LNCaP clone FGC (cell line): ENCODE data around the gene HTT.

Experiments
- DNase-seq: peaks from one replicate; pipeline ENCODE4 v3.0.0-alpha.2; 2011; ENCODE audit warnings: low read depth
- H3K4me3 ChIP-seq: 2 replicates; pipeline ENCODE4 v1.5.1; 2011; ENCODE audit warnings: mild to moderate bottlenecking, low read depth, low read length, control low read depth
- TF ChIP-seq, protein P1 (sequence below): IDR thresholded peaks from 2 replicates; pipeline ENCODE4 v1.5.1; 2012; ENCODE audit warnings: mild to moderate bottlenecking; ENCODE audit not compliant: control insufficient read depth, insufficient read depth; ENCODE audit errors: extremely low read depth

HTT gene

DNA sequence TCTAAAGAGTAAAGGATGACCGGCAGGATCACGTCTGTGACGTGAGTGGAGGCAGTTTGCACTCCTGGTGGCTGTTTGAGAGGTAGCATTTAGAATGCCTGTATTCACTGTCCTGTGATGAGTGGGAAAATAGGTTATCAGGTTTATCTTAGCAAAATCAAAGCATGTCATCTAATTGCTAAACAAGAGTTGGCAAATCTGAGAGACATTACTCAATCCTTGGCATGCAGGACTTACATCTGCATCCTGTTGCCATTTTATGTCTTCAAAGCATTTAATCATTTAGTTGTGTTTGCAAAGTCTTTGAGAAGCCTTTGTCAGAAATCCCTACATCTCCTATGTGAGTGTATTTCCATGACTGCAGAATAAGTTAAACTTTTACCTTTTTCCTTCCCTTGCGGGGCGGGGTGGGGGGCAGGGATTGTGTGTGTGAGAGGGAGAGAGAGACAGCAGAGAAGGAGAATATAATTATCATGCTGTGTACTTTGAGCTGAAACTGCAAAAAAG lies 133.1 kb downstream of the HTT start:
- DNase-seq, result no peak
- TF ChIP-seq, protein P1, sequence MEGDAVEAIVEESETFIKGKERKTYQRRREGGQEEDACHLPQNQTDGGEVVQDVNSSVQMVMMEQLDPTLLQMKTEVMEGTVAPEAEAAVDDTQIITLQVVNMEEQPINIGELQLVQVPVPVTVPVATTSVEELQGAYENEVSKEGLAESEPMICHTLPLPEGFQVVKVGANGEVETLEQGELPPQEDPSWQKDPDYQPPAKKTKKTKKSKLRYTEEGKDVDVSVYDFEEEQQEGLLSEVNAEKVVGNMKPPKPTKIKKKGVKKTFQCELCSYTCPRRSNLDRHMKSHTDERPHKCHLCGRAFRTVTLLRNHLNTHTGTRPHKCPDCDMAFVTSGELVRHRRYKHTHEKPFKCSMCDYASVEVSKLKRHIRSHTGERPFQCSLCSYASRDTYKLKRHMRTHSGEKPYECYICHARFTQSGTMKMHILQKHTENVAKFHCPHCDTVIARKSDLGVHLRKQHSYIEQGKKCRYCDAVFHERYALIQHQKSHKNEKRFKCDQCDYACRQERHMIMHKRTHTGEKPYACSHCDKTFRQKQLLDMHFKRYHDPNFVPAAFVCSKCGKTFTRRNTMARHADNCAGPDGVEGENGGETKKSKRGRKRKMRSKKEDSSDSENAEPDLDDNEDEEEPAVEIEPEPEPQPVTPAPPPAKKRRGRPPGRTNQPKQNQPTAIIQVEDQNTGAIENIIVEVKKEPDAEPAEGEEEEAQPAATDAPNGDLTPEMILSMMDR, result no peak
- no peak overlapping the region for H3K4me3 ChIP-seq

DNA sequence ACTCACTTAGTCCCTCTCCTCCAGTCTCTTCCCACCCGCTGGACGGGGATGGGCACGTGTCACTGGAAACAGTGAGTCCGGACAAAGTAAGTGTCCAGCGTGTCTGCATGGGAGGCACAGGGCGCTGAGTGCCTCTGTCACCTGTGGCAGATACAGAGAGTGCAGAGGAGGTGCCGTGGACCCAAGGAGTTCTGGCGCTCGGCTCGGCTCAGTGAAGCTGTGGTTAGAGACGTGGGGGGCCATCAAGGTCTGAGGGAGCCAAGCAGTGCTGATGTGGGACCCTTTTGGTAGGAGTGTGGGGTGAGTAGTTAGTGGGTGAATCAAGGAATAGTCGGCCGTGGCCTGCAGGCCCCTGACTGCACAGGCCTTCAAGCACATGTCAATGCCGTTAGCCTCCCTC lies 134.3 kb downstream of the HTT start:
- TF ChIP-seq, protein P1, result no peak
- DNase-seq, result no peak

DNA sequence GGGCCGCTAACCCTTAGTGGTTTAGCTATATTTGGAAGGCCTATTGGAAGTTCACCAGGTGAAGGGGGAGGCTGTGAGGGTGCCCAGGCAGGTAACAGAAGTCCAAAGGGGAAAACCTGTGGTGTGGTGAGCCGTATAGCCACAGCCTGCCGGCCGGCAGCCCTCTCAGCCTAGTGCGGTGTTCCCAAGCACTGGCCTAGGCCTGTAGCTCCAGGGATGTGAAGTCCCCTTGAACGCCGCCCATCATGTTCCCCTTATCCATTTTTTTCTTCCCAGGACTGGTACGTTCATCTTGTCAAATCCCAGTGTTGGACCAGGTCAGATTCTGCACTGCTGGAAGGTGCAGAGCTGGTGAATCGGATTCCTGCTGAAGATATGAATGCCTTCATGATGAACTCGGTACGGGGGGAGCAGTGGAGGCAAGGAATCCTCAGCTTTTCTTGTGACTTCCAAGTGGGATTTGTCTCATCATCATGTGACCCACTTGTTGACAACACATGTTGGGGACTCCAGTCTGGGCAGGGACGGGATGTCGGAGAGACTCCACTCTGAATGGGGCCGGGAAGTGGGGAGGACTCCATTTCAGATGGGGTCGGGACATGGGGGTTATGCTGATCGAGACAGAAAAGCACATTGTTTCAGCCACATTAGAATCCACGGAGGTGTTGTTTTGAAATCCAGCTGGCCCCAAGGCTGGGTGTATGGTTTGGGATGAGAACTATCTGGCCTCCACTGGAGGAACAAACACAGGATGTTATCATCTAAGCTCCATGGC lies 135.3 kb downstream of the HTT start:
- DNase-seq, result no peak
- TF ChIP-seq, protein P1, result no peak
- H3K4me3 ChIP-seq, result no peak overlapping the region

More for the DNA sequence above, 134.3 kb downstream of the HTT start:
- no peak overlapping the region for H3K4me3 ChIP-seq

DNA sequence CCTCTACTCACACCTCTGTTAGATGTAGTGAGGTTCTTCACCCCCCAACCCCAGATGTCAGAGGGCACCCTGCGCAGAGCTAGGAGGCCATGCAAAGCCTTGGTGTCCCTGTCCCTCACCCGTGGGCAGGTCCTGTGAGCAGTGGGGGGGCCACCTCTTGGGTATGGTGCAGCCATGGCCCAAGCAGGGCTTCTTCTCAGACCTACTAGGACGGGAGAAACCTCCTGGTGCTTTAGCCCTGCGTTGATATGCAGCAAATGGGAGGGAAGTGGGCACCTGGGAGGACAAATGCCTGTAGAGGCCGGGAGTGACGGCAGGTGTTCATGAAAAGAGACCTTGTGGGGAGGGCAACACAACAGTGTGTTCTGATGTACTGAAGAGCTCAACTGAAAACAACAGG lies 136.0 kb downstream of the HTT start:
- TF ChIP-seq, protein P1, result no peak
- H3K4me3 ChIP-seq, result no peak overlapping the region

DNA sequence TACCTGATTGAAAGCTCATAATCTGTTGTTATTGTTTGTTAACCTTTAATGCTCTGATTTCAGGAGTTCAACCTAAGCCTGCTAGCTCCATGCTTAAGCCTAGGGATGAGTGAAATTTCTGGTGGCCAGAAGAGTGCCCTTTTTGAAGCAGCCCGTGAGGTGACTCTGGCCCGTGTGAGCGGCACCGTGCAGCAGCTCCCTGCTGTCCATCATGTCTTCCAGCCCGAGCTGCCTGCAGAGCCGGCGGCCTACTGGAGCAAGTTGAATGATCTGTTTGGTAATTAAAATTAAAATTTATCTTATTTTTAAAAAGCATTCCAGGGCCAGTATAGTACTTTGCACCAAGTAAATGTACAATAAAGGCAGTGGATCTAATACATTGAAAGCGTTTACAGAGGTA lies 137.4 kb downstream of the HTT start:
- TF ChIP-seq, protein P1, result no peak
- no peak overlapping the region for H3K4me3 ChIP-seq
- no peak for DNase-seq

More for the DNA sequence above, 136.0 kb downstream of the HTT start:
- DNase-seq, result no peak

DNA sequence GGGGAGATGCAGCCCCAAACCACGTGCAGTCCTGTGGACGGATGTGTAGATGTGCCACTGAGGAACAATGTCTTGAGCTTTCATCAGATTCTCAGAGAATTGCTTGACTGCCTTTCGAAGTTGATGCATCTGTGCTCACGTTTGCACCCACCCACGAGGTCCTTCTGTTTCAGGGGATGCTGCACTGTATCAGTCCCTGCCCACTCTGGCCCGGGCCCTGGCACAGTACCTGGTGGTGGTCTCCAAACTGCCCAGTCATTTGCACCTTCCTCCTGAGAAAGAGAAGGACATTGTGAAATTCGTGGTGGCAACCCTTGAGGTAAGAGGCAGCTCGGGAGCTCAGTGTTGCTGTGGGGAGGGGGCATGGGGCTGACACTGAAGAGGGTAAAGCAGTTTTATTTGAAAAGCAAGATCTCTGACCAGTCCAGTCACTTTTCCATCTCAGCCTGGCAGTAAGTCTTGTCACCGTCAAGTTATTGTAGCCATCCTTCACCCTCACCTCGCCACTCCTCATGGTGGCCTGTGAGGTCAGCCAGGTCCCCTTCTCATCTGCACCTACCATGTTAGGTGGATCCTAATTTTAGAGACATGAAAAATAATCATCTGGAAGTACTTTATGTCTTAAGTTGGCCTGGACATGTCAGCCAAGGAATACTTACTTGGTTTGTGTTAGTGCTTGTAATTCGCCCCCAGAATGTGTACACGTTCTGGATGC lies 138.1 kb downstream of the HTT start:
- DNase-seq, result no peak
- no peak overlapping the region for H3K4me3 ChIP-seq
- TF ChIP-seq, protein P1, result no peak
